Glomerular endothelial cell (primary cell): Measurements from ENCODE around the gene SELPLG. TPM values are rescaled to one million over a fixed set of nuclear protein-coding genes. Genes with fewer than 3 reads are reported as not detected.
"Not testable (repeated sequence)": the region's sequence is repeated elsewhere in the genome, so short reads cannot be mapped to it uniquely, and the experiment has no call there.

ENCODE experiments used
- DNase-seq: peaks from one replicate; pipeline ENCODE4 v3.0.0-alpha.2; 2011; ENCODE audit warnings: low read depth, low spot score; ENCODE audit errors: extremely low read depth
- total RNA-seq: library from RNA; depleted of rRNA; stranded (reverse); fragments of >200 nt; gene quantifications from 2 replicates; pipeline ENCODE4 v1.2.3, GENCODE V29; 2015

Gene SELPLG
- total RNA-seq, 1 donor from 2014 or later = 0.58 TPM

- no peak for DNase-seq
Measured at GRCh38 chr12:108592033-108592909, 41.4 kb downstream of the SELPLG start.

GRCh38 chr12:108591267-108591980, 42.3 kb downstream of the SELPLG start:
- no peak for DNase-seq

GRCh38 chr12:108590463-108590862, 43.2 kb downstream of the SELPLG start:
- not testable (repeated sequence) for DNase-seq

- DNase-seq = no peak
Measured at GRCh38 chr12:108589840-108590229, 43.9 kb downstream of the SELPLG start.

GRCh38 chr12:108589028-108589839, 44.5 kb downstream of the SELPLG start:
- no peak for DNase-seq

- no peak for DNase-seq
Measured at GRCh38 chr12:108587826-108588225, 45.9 kb downstream of the SELPLG start.

- no peak for DNase-seq
Measured at GRCh38 chr12:108586306-108586705, 47.4 kb downstream of the SELPLG start.

- DNase-seq = no peak
Measured at GRCh38 chr12:108585864-108586263, 47.8 kb downstream of the SELPLG start.

- no peak for DNase-seq
Measured at GRCh38 chr12:108584456-108585065, 49.1 kb downstream of the SELPLG start.

- DNase-seq = no peak
Measured at GRCh38 chr12:108583991-108584390, 49.7 kb downstream of the SELPLG start.

- no peak for DNase-seq
Measured at GRCh38 chr12:108582978-108583770, 50.5 kb downstream of the SELPLG start.

GRCh38 chr12:108582509-108582908, 51.2 kb downstream of the SELPLG start:
- no peak for DNase-seq

GRCh38 chr12:108581311-108582227, 52.1 kb downstream of the SELPLG start:
- DNase-seq = no peak

- no peak for DNase-seq
Measured at GRCh38 chr12:108580531-108580930, 53.2 kb downstream of the SELPLG start.

GRCh38 chr12:108578813-108579212, 54.9 kb downstream of the SELPLG start:
- DNase-seq = no peak

- no peak for DNase-seq
Measured at GRCh38 chr12:108578264-108578663, 55.4 kb downstream of the SELPLG start.

GRCh38 chr12:108577458-108577857, 56.2 kb downstream of the SELPLG start:
- no peak for DNase-seq

- no peak for DNase-seq
Measured at GRCh38 chr12:108576660-108577234, 56.9 kb downstream of the SELPLG start.
